BJ (cell line): ENCODE data around the gene TMEM222. TPM values are rescaled to one million over a fixed set of nuclear protein-coding genes. Genes with fewer than 3 reads are reported as not detected.
A peak's percentile ranks its signal among the peaks of the same experiment; 100 is the strongest.

Source experiments
- CTCF ChIA-PET: fragments of 350-600 bp; formaldehyde crosslinking; extraction: SDS; loops from one replicate; lab custom pipeline; 2021; ENCODE audit warnings: antibody characterized with exemption, inconsistent platforms; lab: Yijun Ruan, JAX
- POLR2A ChIA-PET: fragments of 300-600 bp; sonication (Branson Sonifier 250); formaldehyde crosslinking; extraction: SDS; loops from one replicate; lab custom pipeline; 2021; ENCODE audit warnings: antibody characterized with exemption; lab: Charles Lee
- DNase-seq: peaks from one replicate; pipeline ENCODE4 v3.0.0-alpha.2; 2011; ENCODE audit warnings: low read depth
- H3K27me3 ChIP-seq: 2 replicates; pipeline ENCODE4 v1.6.0; 2011; ENCODE audit warnings: low read length; ENCODE audit not compliant: control insufficient read depth, insufficient read depth
- H3K36me3 ChIP-seq: 2 replicates; pipeline ENCODE4 v1.5.1; 2011; ENCODE audit warnings: low read length; ENCODE audit not compliant: control insufficient read depth, insufficient read depth
- H3K4me3 ChIP-seq: 2 replicates; pipeline ENCODE4 v1.5.1; 2011; ENCODE audit warnings: low read depth, mild to moderate bottlenecking, control low read depth, low read length
- CTCF ChIP-seq: IDR thresholded peaks from 2 replicates; pipeline ENCODE4 v1.5.1; 2011; ENCODE audit warnings: low read depth, mild to moderate bottlenecking, control low read depth, inconsistent platforms, low read length, moderate library complexity; ENCODE audit not compliant: insufficient read depth
- polyA plus RNA-seq: library from polyadenylated mRNA; depleted of rRNA; stranded (reverse); fragments of >200 nt; gene quantifications from 2 replicates; pipeline ENCODE4 v1.2.3, GENCODE V29; 2011

Gene TMEM222
- polyA plus RNA-seq, 1 experiment: 76.2 TPM

GRCh38 chr1:27357281-27358037 lies 35.5 kb downstream of the TMEM222 start:
- POLR2A ChIA-PET: no interaction called here
- TF ChIP-seq CTCF: peak; percentile 91
- peaks cover 39% of the 10 kb centered on the region for H3K36me3 ChIP-seq
- DNase-seq: no peak
- H3K4me3 ChIP-seq: no peak overlapping the region
- CTCF ChIA-PET: interaction anchor here (0.6 to 6.1 kb wide), 24 partner anchors 8 to 433 kb away, joined by 3 to 60 read pairs (median 7); partner anchors contain the start of genes GPR3, MAP3K6 and SYTL1
- H3K27me3 ChIP-seq: no peaks in the 10 kb centered on the region

GRCh38 chr1:27358038-27358927 lies 36.3 kb downstream of the TMEM222 start:
- DNase-seq: no peak
- Histone ChIP-seq H3K36me3 (peaks cover 40% of the 10 kb centered on the region), H3K27me3 (no peaks in the 10 kb centered on the region), H3K4me3 (no peak overlapping the region)
- ChIA-PET CTCF (interaction anchor here (0.6 to 6.1 kb wide), 23 partner anchors 8 to 432 kb away, joined by 3 to 60 read pairs (median 8); partner anchors contain the start of genes GPR3, MAP3K6 and SYTL1), POLR2A (no interaction called here)
- no peak for TF ChIP-seq CTCF

- Histone ChIP-seq H3K27me3 (no peaks in the 10 kb centered on the region), H3K36me3 (peaks cover 42% of the 10 kb centered on the region), H3K4me3 (no peak overlapping the region)
- no peak for TF ChIP-seq CTCF
- ChIA-PET CTCF (interaction anchor here (1.5 to 6.1 kb wide), 13 partner anchors 7 to 247 kb away, joined by 4 to 60 read pairs (median 12); partner anchors contain the start of genes GPR3 and MAP3K6), POLR2A (no interaction called here)
- no peak for DNase-seq
Observed at GRCh38 chr1:27358928-27359313, 37.0 kb downstream of the TMEM222 start.

- no peak for TF ChIP-seq CTCF
- DNase-seq: no peak
- CTCF ChIA-PET: interaction anchor here (1.8 to 6.1 kb wide), 2 partner anchors 32 to 61 kb away, joined by 5 to 60 read pairs; no protein-coding TSS in a partner anchor
- POLR2A ChIA-PET: no interaction called here
- H3K4me3 ChIP-seq: no peak overlapping the region
- peaks cover 42% of the 10 kb centered on the region for H3K36me3 ChIP-seq
- H3K27me3 ChIP-seq: no peaks in the 10 kb centered on the region
Observed at GRCh38 chr1:27359822-27360158, 37.8 kb downstream of the TMEM222 start.
